Natural killer cell (primary cell): Measurements from ENCODE around the gene CGN. TPM values are rescaled to one million over a fixed set of nuclear protein-coding genes. Genes with fewer than 3 reads are reported as not detected.

ENCODE experiments used
- ATAC-seq, 3 donors: fragments of 150-1000 bp in 2 of 3; fragments of 200-7000 bp in 1 of 3; cut with Tn5 transposase; 1 replicate in 1 of 3; 2 replicates in 2 of 3; pipeline ENCODE4 v1.10.0; 2021; ENCODE audit warnings: mild to moderate bottlenecking in 2 of 3, moderate library complexity in 2 of 3
- DNase-seq, 2 donors: peaks; one replicate each; pipeline versions ENCODE4 v3.0.0 to v3.0.0-alpha.2; 2013 to 2021; ENCODE audit warnings: mixed read lengths in 1 of 2
- H3K27ac ChIP-seq: one replicate; pipeline ENCODE4 v1.5.1; 2013; ENCODE audit warnings: mild to moderate bottlenecking, low read length
- H3K27me3 ChIP-seq: one replicate; pipeline ENCODE4 v1.6.1; 2013; ENCODE audit warnings: low read length; ENCODE audit not compliant: control insufficient read depth, insufficient read depth
- H3K36me3 ChIP-seq: one replicate; pipeline ENCODE4 v1.6.1; 2013; ENCODE audit warnings: low read length; ENCODE audit not compliant: control insufficient read depth, insufficient read depth
- H3K4me1 ChIP-seq: one replicate; pipeline ENCODE4 v1.6.1; 2013; ENCODE audit warnings: low read length; ENCODE audit not compliant: control insufficient read depth, insufficient read depth
- H3K4me3 ChIP-seq: one replicate; pipeline ENCODE4 v1.5.1; 2013; ENCODE audit warnings: low read length
- H3K9me3 ChIP-seq: one replicate; pipeline ENCODE4 v1.6.1; 2013; ENCODE audit warnings: low read length; ENCODE audit not compliant: control insufficient read depth, insufficient read depth
- H3K27ac Mint-ChIP-seq, 2 donors: one replicate each; pipeline ENCODE4 v1.8.0; 2022; ENCODE audit warnings: mild to moderate bottlenecking in 2 of 2, mixed read lengths in 2 of 2, moderate library complexity in 1 of 2
- H3K27me3 Mint-ChIP-seq, 2 donors: one replicate each; pipeline ENCODE4 v1.8.0; 2022; ENCODE audit warnings: low read depth in 2 of 2, mixed read lengths in 2 of 2
- H3K36me3 Mint-ChIP-seq: one replicate; pipeline ENCODE4 v1.8.0; 2022; ENCODE audit warnings: mixed read lengths
- H3K4me1 Mint-ChIP-seq, 2 donors: one replicate each; pipeline ENCODE4 v1.8.0; 2022; ENCODE audit warnings: mixed read lengths in 2 of 2
- H3K4me3 Mint-ChIP-seq: one replicate; pipeline ENCODE4 v1.8.0; 2022; ENCODE audit warnings: mild to moderate bottlenecking, moderate library complexity, mixed read lengths
- H3K9me3 Mint-ChIP-seq, 2 donors: one replicate each; pipeline ENCODE4 v1.8.0; 2022; ENCODE audit warnings: mixed read lengths in 2 of 2
- WGBS: methylation state at CpG from one replicate; pipeline ENCODE4 v1.1.7; 2013; ENCODE audit warnings: missing lambda C conversion rate; ENCODE audit not compliant: insufficient coverage; 5-methylcytosine and 5-hydroxymethylcytosine counted together
- intact Hi-C: fragments of 100-400 bp; cut with micrococcal nuclease; formaldehyde crosslinking; loops from one replicate; pipeline ENCODE4 v1.14.2; 2022
- total RNA-seq, 4 donors: library from RNA; stranded (reverse); fragments of 120-200 nt in 1 of 4; gene quantifications; one replicate each; pipeline versions ENCODE4 v1.2.3 to v1.2.4, GENCODE V29; 2013 to 2022
- TF ChIP-seq, protein P1 (sequence below): fragments of 200-600 bp; IDR thresholded peaks from one replicate; pipeline ENCODE4 v1.8.0; 2022; ENCODE audit warnings: antibody characterized with exemption

CGN gene
- total RNA-seq, 3 donors from 2014 or later (not counting 1 experiment from before 2014, with no cell fraction given), result 0.07 to 0.80 TPM; not detected in 1

- Histone ChIP-seq H3K36me3 (no peaks in the 10 kb centered on the region), H3K4me1 (no peaks in the 10 kb centered on the region), H3K9me3 (no peaks in the 10 kb centered on the region), H3K4me3 (no peak overlapping the region), H3K27ac (no peak overlapping the region), H3K27me3 (peaks cover 2% of the 10 kb centered on the region)
- Mint-ChIP-seq H3K4me1 (no peaks in the 10 kb centered on the region), H3K36me3 (no peaks in the 10 kb centered on the region), H3K4me3 (no peak overlapping the region), H3K9me3 (no peaks in the 10 kb centered on the region), H3K27ac (no peak overlapping the region), H3K27me3 (peaks cover 0 to under 1% of the 10 kb centered on the region in 2 donors)
- WGBS, result 94% methylated on average over 18 of the region's 18 CpGs
- TF ChIP-seq, protein P1, sequence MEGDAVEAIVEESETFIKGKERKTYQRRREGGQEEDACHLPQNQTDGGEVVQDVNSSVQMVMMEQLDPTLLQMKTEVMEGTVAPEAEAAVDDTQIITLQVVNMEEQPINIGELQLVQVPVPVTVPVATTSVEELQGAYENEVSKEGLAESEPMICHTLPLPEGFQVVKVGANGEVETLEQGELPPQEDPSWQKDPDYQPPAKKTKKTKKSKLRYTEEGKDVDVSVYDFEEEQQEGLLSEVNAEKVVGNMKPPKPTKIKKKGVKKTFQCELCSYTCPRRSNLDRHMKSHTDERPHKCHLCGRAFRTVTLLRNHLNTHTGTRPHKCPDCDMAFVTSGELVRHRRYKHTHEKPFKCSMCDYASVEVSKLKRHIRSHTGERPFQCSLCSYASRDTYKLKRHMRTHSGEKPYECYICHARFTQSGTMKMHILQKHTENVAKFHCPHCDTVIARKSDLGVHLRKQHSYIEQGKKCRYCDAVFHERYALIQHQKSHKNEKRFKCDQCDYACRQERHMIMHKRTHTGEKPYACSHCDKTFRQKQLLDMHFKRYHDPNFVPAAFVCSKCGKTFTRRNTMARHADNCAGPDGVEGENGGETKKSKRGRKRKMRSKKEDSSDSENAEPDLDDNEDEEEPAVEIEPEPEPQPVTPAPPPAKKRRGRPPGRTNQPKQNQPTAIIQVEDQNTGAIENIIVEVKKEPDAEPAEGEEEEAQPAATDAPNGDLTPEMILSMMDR, result no peak
- DNase-seq (no peak), ATAC-seq (no peak)
- intact Hi-C loops, result loop anchor here (5.0 to 10.0 kb wide), 3 partner anchors 87 to 308 kb away; partner anchors contain the start of gene C2CD4D
Observed at GRCh38 chr1:151529781-151530180, 18.6 kb downstream of the CGN start.

GRCh38 chr1:151530461-151530860, 19.3 kb downstream of the CGN start:
- ATAC-seq, result no peak
- no peak for DNase-seq
- no peak overlapping the region for H3K4me3 Mint-ChIP-seq
- Histone ChIP-seq H3K4me3 (no peak overlapping the region), H3K27me3 (peaks cover 2% of the 10 kb centered on the region), H3K36me3 (no peaks in the 10 kb centered on the region), H3K27ac (no peak overlapping the region), H3K9me3 (no peaks in the 10 kb centered on the region), H3K4me1 (no peaks in the 10 kb centered on the region)
- TF ChIP-seq, protein P1, result no peak
- H3K36me3 Mint-ChIP-seq, result no peaks in the 10 kb centered on the region
- no peaks in the 10 kb centered on the region for H3K9me3 Mint-ChIP-seq
- H3K4me1 Mint-ChIP-seq, result no peaks in the 10 kb centered on the region
- H3K27me3 Mint-ChIP-seq, result no peaks in the 10 kb centered on the region
- intact Hi-C loops, result loop anchor here (5.0 to 10.0 kb wide), 3 partner anchors 88 to 307 kb away; partner anchors contain the start of gene C2CD4D
- WGBS, result 91% methylated on average over 11 of the region's 11 CpGs
- H3K27ac Mint-ChIP-seq, result no peak overlapping the region

DNA sequence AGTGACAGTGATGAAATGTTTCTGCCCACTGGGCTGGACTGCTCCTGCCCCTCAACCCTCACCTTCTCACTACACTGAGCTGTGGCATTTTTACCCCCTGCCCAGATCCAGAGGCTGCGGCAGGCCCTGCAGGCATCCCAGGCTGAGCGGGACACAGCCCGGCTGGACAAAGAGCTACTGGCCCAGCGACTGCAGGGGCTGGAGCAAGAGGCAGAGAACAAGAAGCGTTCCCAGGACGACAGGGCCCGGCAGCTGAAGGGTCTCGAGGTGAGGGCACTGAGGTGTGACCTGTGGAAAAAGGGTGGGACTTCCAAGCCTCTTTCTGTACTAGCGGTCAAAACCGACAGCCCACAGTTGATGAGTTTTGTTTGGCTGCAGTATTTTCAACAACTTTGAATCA, 22.7 kb downstream of the CGN start:
- intact Hi-C loops, result loop anchor here (5.0 to 10.0 kb wide), 3 partner anchors 92 to 303 kb away; partner anchors contain the start of gene C2CD4D
- Histone ChIP-seq H3K4me3 (no peak overlapping the region), H3K36me3 (no peaks in the 10 kb centered on the region), H3K9me3 (no peaks in the 10 kb centered on the region), H3K27me3 (no peaks in the 10 kb centered on the region), H3K4me1 (no peaks in the 10 kb centered on the region), H3K27ac (no peak overlapping the region)
- TF ChIP-seq, protein P1, result no peak
- H3K4me3 Mint-ChIP-seq, result no peak overlapping the region
- H3K4me1 Mint-ChIP-seq, result no peaks in the 10 kb centered on the region
- ATAC-seq (no peak), DNase-seq (no peak)
- no peaks in the 10 kb centered on the region for H3K9me3 Mint-ChIP-seq
- no peaks in the 10 kb centered on the region for H3K36me3 Mint-ChIP-seq
- WGBS, result 93% methylated on average over 10 of the region's 10 CpGs
- H3K27me3 Mint-ChIP-seq, result no peaks in the 10 kb centered on the region
- H3K27ac Mint-ChIP-seq, result no peak overlapping the region
